Spleen (tissue), 13 donors: ENCODE results near the gene SPP2. TPM values are rescaled to one million over a fixed set of nuclear protein-coding genes. Genes with fewer than 3 reads are reported as not detected.
A peak's percentile ranks its signal among the peaks of the same experiment; 100 is the strongest.

Source experiments
- DNase-seq: peaks from one replicate; pipeline ENCODE4 v3.0.0-alpha.2; 2020
- H3K27ac ChIP-seq, 8 donors: fragments of 200-600 bp; sonication (generic) in 7 of 8; 1 replicate in 4 of 8; 2 replicates in 4 of 8; pipeline versions ENCODE4 v1.5.0 to v1.8.0; 2016 to 2021; ENCODE audit warnings: inconsistent platforms in 4 of 8, mild to moderate bottlenecking in 4 of 8, moderate library complexity in 1 of 8
- H3K27me3 ChIP-seq, 7 donors: fragments of 200-600 bp; sonication (generic) in 6 of 7; replicated peaks in 1 of 7; 1 replicate in 4 of 7; 2 replicates in 3 of 7; pipeline versions ENCODE4 v1.5.0 to v1.8.0; 2016 to 2021; ENCODE audit warnings: inconsistent platforms in 3 of 7, mild to moderate bottlenecking in 1 of 7
- H3K36me3 ChIP-seq, 6 donors: fragments of 200-600 bp; sonication (generic) in 5 of 6; 1 replicate in 4 of 6; 2 replicates in 2 of 6; pipeline versions ENCODE4 v1.5.0 to v1.8.0; 2016 to 2021; ENCODE audit warnings: inconsistent platforms in 2 of 6
- H3K4me1 ChIP-seq, 6 donors: fragments of 200-600 bp; sonication (generic) in 5 of 6; 1 replicate in 3 of 6; 2 replicates in 3 of 6; pipeline versions ENCODE4 v1.5.0 to v1.8.0; 2016 to 2021; ENCODE audit warnings: inconsistent platforms in 3 of 6
- H3K4me3 ChIP-seq, 8 donors: fragments of 200-600 bp; sonication (generic) in 7 of 8; 1 replicate in 4 of 8; 2 replicates in 4 of 8; pipeline versions ENCODE4 v1.5.0 to v1.8.0; 2016 to 2021; ENCODE audit warnings: inconsistent platforms in 4 of 8, mild to moderate bottlenecking in 4 of 8, moderate library complexity in 2 of 8
- H3K9me3 ChIP-seq, 8 donors: fragments of 200-600 bp; sonication (generic) in 7 of 8; 1 replicate in 4 of 8; 2 replicates in 4 of 8; pipeline versions ENCODE4 v1.5.0 to v1.8.0; 2016 to 2021; ENCODE audit warnings: inconsistent platforms in 4 of 8
- POLR2A ChIP-seq, 3 donors: fragments of 450-650 bp; IDR thresholded peaks; one replicate each; pipeline ENCODE4 v1.5.1; 2017; ENCODE audit warnings: antibody characterized with exemption in 3 of 3, mild to moderate bottlenecking in 1 of 3
- POLR2AphosphoS5 ChIP-seq, 3 donors: sonication (generic); formaldehyde crosslinking; IDR thresholded peaks; one replicate each; pipeline ENCODE4 v1.5.1; 2017; ENCODE audit warnings: antibody characterized with exemption in 3 of 3
- WGBS, 5 donors: extraction: QIAGEN DNeasy Blood & Tissue Kit in 3 of 5; methylation state at CpG; one replicate each; pipeline versions ENCODE4 v1.1.5 to v1.1.7; 2013 to 2018; 5-methylcytosine and 5-hydroxymethylcytosine counted together
- intact Hi-C: fragments of 100-400 bp; cut with DNase I; formaldehyde crosslinking; loops from one replicate; pipeline ENCODE4 v1.15.0; 2023; ENCODE audit warnings: low total_unique reads
- long read RNA-seq, 2 donors: transcript quantifications; one replicate each; lab custom pipeline, GENCODE V29; 2026
- polyA plus RNA-seq, 3 donors: library from polyadenylated mRNA; stranded (reverse); fragments of 200-250 nt; gene quantifications; one replicate each; pipeline ENCODE4 v1.2.1, GENCODE V29; 2013
- total RNA-seq, 7 donors: library from RNA; depleted of rRNA in 3 of 7; stranded (reverse); fragments of >200 nt in 3 of 7; fragmentation: NEBNext Ultra II Directional in 4 of 7; extraction: Animal tissue kit (Norgen Biotek cat#: 25700) in 4 of 7; gene quantifications; one replicate each; pipeline versions ENCODE4 v1.1.0 to v1.2.1, GENCODE V29; 2016 to 2021
- TF ChIP-seq, protein P1 (sequence below), 11 experiments: fragments of 200-600 bp in 7 of 11; fragments of 450-650 bp in 4 of 11; sonication (generic) in 4 of 11; IDR thresholded peaks in 8 of 11; conservative IDR thresholded peaks in 3 of 11; 1 replicate in 7 of 11; 2 replicates in 4 of 11; pipeline versions ENCODE4 v1.4.0 to v1.8.0; 2016 to 2021; ENCODE audit warnings: antibody characterized with exemption in 11 of 11, inconsistent platforms in 4 of 11, mild to moderate bottlenecking in 1 of 11
- donor health status: healthy with polysubstance abuse.
- donor health status: DM: no; HTN: no; CAD: no; lungs with moderate emphysema.
- donor health status: DM: no; HTN: no; CAD: no.
- donor health status: Bipolar disorder and iron deficiency.
- donor health status: healthy.
- donor health status: DM: no; HTN: no; CAD: no.
- donor health status: DM: yes; HTN: yes; CAD: no.

Gene SPP2, protein sequence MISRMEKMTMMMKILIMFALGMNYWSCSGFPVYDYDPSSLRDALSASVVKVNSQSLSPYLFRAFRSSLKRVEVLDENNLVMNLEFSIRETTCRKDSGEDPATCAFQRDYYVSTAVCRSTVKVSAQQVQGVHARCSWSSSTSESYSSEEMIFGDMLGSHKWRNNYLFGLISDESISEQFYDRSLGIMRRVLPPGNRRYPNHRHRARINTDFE
- total RNA-seq (not detected), polyA plus RNA-seq (not detected)
- long read RNA-seq, donor 1: 0 reads
- long read RNA-seq, donor 2: 0 reads

DNA sequence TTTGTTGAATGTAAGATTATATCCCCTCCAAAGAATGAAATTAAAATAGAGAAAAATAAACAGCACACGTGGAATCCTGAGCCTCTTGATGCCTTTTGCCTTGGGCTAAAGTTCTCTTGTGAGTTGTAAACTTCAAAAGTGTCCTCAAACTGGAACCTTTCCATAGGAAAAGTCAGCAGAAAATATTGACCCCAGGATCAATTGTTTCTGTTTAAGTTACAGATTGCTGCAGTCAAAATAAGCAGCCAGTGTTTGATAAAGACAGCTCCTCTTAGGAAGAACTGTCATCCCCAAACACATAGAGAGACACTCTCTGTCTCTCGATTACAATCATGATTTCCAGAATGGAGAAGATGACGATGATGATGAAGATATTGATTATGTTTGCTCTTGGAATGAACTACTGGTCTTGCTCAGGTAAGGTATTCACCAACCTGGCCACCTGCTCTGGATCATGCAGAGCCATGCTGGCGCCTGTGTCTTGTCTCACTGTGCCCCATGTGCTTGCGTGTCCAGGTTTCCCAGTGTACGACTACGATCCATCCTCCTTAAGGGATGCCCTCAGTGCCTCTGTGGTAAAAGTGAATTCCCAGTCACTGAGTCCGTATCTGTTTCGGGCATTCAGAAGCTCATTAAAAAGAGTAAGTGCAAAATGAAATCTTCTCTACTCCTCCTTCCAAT lies at the start of gene SPP2:
SPP2 (plus strand) TSS at position 248 of the 681 bp plus-strand sequence; CDS start at position 333, 85 bp downstream.
- no peak within 1 kb of the TSS for H3K27ac ChIP-seq
- TF ChIP-seq POLR2A (IDR thresholded peaks at IDR 0.05) (no peak), POLR2AphosphoS5 (IDR thresholded peaks at IDR 0.05) (no peak)
- TF ChIP-seq, protein P1, sequence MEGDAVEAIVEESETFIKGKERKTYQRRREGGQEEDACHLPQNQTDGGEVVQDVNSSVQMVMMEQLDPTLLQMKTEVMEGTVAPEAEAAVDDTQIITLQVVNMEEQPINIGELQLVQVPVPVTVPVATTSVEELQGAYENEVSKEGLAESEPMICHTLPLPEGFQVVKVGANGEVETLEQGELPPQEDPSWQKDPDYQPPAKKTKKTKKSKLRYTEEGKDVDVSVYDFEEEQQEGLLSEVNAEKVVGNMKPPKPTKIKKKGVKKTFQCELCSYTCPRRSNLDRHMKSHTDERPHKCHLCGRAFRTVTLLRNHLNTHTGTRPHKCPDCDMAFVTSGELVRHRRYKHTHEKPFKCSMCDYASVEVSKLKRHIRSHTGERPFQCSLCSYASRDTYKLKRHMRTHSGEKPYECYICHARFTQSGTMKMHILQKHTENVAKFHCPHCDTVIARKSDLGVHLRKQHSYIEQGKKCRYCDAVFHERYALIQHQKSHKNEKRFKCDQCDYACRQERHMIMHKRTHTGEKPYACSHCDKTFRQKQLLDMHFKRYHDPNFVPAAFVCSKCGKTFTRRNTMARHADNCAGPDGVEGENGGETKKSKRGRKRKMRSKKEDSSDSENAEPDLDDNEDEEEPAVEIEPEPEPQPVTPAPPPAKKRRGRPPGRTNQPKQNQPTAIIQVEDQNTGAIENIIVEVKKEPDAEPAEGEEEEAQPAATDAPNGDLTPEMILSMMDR (IDR thresholded peaks at IDR 0.05 in 8 of 11, conservative IDR thresholded peaks at IDR 0.05 in 3 of 11): no peak
- H3K4me3 ChIP-seq: no peak within 1 kb of the TSS
- no peaks in the 10 kb centered on the region for H3K9me3 ChIP-seq
- H3K36me3 ChIP-seq: no peaks in the 10 kb centered on the region
- no peak for DNase-seq
- 85 to 94% (median 90%) methylated on average over 9 of the region's 9 CpGs for WGBS, 5 donors
- H3K27me3 ChIP-seq: peaks cover 0 to 14% (median 0%) of the 10 kb centered on the region in 7 donors
- intact Hi-C loops: no loop called here
- no peaks in the 10 kb centered on the region for H3K4me1 ChIP-seq

DNA sequence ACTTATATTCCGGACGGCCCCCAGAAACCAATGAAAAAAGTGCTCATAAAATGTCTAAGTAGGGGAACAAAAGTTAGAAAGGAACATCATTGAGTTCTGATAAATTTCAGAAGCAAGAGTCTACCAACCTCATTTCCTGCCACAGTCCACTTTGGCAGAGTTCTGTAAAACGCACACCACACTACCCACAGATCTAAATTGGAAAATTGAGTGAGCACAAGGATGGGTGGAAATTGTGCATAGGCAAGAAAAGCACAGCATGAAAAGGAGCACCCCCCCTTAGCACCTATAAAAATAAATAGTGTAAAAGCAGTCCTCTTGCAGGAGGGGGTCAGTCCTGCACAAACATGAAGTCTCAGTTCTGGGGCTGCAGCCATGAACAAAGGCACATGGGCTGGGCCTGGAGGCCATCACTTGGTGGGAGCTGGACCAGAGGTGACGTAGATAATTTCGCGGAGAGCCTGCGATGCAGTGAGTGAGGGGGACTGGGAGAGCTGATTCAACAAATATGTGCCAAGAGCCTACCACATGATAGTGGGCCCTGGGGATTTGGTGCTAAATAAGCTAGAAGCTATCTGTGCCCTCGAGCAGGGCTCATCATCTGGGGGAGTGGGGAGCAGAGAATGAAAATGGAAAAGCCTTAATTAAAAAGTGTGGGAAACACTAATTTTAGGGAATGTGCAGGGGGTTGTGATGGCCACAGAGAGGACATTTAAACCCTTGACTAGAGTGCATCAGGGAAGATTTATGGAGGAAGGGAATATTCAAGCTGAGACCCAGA lies 48.9 kb upstream of the SPP2 start:
- H3K4me3 ChIP-seq: no peak overlapping the region
- 76 to 78% (median 77%) methylated on average over 8 of the region's 8 CpGs for WGBS, 5 donors

DNA sequence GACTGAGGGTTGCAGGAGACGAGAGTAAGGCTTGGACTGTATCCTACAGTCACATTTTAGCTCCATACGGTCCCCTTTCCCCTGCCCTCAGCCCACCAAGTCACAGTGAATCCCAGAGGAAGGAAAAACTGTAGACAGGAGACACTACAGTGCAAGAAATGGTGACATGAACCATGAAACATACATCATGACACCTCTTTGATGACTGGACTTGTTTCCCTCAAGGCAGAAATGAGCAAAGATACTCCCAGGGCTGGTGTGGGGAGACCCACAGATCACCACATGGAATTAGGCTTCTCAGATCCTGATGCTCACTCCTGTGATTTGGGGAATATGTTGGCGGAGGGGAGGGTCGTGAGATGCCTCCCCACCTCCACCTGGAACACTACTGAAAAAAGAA lies 48.2 kb upstream of the SPP2 start:
- Histone ChIP-seq H3K4me1 (no peaks in the 10 kb centered on the region), H3K36me3 (no peaks in the 10 kb centered on the region), H3K9me3 (no peaks in the 10 kb centered on the region), H3K27me3 (peaks cover 0 to 21% (median 0%) of the 10 kb centered on the region in 7 donors), H3K4me3 (no peak overlapping the region), H3K27ac (peak overlapping the region in 1 of 8 donors; percentile 81)
- whole genome bisulfite sequencing, 5 donors: 78 to 85% (median 84%) methylated on average over 4 of the region's 4 CpGs
- intact Hi-C loops: no loop called here
- no peak for DNase-seq
- TF ChIP-seq POLR2AphosphoS5 (IDR thresholded peaks at IDR 0.05) (no peak), POLR2A (IDR thresholded peaks at IDR 0.05) (no peak)
- TF ChIP-seq, protein P1 (IDR thresholded peaks at IDR 0.05 in 8 of 11, conservative IDR thresholded peaks at IDR 0.05 in 3 of 11): no peak

More for the DNA sequence above, 48.9 kb upstream of the SPP2 start:
- no peak for DNase-seq
- peak overlapping the region in 2 of 8 donors; percentile 45 to 81 for H3K27ac ChIP-seq
- peaks cover 0 to under 1% (median 0%) of the 10 kb centered on the region in 6 donors for H3K4me1 ChIP-seq
- no peaks in the 10 kb centered on the region for H3K9me3 ChIP-seq
- peaks cover 0 to 21% (median 0%) of the 10 kb centered on the region in 7 donors for H3K27me3 ChIP-seq
- intact Hi-C loops: no loop called here
- TF ChIP-seq POLR2A (IDR thresholded peaks at IDR 0.05): no peak
- TF ChIP-seq, protein P1 (IDR thresholded peaks at IDR 0.05 in 8 of 11, conservative IDR thresholded peaks at IDR 0.05 in 3 of 11): no peak
- TF ChIP-seq POLR2AphosphoS5 (IDR thresholded peaks at IDR 0.05): no peak
- H3K36me3 ChIP-seq: no peaks in the 10 kb centered on the region
